Stimulated activated CD4-positive, alpha-beta T cell treated with anti-CD3 and anti-CD28 coated beads, TNF-alpha, amount 100 ng/mL, for 24 hours (primary cell): ENCODE results near the gene BLOC1S4.
"Not testable (repeated sequence)": the region's sequence is repeated elsewhere in the genome, so short reads cannot be mapped to it uniquely, and the experiment has no call there.

Experiments used
- DNase-seq, 3 experiments: peaks; one replicate each; pipeline ENCODE4 v3.0.0-alpha.2; 2020; ENCODE audit warnings: low read depth in 3 of 3

Gene BLOC1S4, protein sequence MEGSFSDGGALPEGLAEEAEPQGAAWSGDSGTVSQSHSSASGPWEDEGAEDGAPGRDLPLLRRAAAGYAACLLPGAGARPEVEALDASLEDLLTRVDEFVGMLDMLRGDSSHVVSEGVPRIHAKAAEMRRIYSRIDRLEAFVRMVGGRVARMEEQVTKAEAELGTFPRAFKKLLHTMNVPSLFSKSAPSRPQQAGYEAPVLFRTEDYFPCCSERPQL

GRCh38 chr4:6716018-6716911 is at the start of gene BLOC1S4:
Gene BLOC1S4 (plus strand): TSS chr4:6716174. CDS start chr4:6716210, 36 bp downstream.
- DNase-seq, result peak; percentile 76 to 83 (median 77)

DNA sequence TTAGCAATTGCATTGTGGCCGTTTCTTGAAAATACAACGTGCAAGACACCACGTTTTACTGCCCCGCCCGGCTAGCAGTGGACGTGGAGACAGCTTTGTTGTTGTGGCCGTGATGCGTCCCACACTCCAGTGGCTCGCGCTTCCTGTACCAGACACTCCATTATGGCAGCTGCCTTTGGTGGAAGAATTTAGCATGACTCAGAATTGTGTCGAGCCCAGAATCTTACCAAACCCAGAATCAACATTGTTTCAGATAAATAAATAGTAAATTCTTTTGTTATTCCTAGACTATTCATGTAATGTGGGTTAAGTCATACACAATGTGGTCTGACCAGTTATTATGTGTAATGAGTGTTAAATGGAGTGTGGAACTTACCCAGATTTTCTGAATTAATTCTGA is 47.6 kb upstream of the BLOC1S4 start:
- no peak for DNase-seq

GRCh38 chr4:6671648-6672047 is 44.3 kb upstream of the BLOC1S4 start:
- no peak for DNase-seq

DNA sequence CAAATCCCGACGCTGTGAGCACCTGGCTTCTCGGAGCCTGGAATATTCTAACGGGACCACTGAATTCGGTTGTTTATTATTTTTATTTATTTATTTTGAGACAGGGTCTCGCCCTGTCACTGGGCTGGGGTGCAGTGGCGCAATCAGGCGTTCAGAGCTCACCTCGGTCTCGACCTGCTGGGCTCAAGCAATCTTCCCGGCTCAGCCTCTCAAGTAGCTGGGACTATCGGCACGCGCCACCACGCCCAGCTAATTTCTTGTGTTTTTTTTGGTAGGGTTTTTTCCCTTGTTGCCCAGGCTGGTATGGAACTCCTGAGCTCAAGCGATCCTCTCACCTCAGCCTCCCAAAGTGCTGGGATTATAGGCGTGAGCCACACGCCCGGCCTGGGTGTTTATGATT is 43.8 kb upstream of the BLOC1S4 start:
- no peak for DNase-seq

- not testable (repeated sequence) for DNase-seq
Observed at GRCh38 chr4:6672541-6673190, 43.3 kb upstream of the BLOC1S4 start.

- DNase-seq, result peak in 2 of 3 experiments; percentile 19 to 58
Observed at GRCh38 chr4:6673191-6673659, 42.7 kb upstream of the BLOC1S4 start.

DNA sequence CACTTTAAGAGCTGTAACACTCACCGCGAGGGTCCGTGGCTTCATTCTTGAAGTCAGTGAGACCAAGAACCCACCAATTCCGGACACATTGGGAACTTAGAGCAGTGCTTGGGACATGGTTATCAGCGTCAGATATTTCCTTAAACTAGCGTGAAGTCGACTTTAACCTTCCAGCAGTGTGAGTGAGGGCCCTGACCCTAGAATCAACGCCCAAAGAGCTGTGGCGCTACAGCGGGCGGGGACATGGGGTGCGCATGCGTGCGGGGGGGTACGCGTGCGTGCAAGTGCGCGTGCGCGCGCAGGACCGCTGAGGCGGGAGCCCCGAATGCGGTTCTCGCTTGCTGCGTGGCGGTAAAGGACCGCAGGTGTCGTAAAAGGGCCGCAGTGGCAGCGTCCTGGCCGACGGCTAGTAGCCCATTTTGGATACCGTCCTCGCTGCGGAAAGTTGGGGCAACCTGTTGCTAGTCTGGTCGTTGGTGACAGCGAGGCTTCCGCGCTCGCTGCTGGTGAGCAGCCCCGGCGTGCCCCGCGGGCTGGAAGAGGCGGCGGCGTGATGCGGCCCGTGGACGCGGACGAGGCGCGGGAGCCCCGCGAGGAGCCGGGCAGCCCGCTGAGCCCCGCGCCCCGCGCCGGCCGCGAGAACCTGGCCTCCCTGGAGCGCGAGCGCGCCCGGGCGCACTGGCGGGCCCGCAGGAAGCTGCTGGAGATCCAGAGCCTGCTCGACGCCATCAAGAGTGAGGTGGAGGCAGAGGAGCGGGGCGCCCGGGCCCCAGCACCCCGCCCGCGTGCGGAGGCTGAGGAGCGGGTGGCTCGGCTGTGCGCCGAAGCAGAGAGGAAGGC is 42.1 kb upstream of the BLOC1S4 start:
- peak; percentile 89 to 91 (median 89) for DNase-seq

- DNase-seq, result peak in 2 of 3 experiments; percentile 26 to 55
Observed at GRCh38 chr4:6674500-6675149, 41.3 kb upstream of the BLOC1S4 start.

DNA sequence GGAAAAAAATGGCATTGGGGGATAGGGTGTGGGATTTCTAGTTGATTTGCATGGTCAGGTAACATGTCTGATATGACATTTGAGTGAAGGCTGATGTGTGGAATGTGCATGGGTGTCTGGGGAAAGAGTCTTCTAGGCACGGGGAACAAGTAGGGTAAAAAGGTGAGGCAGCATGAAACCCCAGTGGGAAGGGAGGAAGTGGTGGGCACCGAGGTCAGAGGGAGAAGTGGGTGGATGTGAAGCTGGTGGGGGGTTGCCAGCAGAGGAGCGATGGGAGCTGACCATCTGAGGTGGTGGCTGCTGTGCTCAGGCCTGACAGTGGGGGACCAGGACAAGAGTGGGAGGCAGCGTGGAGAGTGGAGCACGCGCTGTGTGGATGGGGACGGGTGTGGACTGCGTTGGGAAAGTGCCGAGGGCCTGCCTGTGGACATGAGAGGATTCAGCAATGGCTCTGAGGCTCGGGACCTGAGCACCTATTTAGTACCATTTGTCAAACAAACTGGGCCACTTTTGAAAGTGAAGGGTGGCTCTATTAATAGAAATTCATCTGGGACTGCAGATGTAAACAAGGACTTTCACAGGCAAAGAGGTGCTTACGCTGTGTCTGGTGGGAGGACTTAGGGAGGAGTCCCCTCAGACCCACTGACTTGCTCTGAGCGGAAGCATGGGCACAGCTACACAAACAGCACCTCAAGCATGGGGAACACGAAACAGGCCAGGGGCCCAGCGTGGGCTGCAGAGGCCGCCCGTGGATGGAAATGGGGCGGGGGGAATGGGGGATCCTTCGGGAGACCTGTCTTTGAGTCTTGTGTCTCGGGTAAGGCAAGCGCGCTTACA is 39.0 kb upstream of the BLOC1S4 start:
- no peak for DNase-seq

GRCh38 chr4:6680372-6681034 is 35.5 kb upstream of the BLOC1S4 start:
- no peak for DNase-seq

DNA sequence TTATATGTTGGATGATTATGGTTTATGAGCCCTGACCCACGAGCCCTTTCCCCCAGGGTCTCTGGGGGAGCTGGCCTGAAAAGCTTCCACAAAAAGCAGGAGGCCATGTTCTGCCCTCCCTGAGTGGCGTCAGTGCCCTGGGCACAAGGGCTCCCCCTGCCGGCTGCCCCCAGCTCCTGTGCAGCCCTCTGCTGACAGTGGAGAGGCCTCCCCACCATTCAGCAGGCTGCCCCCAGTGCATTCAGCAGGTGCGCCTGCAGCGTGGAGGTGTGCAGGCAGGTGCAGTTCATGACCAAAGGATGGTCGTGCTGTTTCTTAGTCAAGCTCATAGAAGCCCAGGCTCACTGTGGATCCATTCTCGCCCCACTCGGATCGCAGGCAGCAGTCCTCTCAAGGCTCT is 34.8 kb upstream of the BLOC1S4 start:
- DNase-seq, result no peak

- no peak for DNase-seq
Observed at GRCh38 chr4:6682862-6683590, 32.9 kb upstream of the BLOC1S4 start.

DNA sequence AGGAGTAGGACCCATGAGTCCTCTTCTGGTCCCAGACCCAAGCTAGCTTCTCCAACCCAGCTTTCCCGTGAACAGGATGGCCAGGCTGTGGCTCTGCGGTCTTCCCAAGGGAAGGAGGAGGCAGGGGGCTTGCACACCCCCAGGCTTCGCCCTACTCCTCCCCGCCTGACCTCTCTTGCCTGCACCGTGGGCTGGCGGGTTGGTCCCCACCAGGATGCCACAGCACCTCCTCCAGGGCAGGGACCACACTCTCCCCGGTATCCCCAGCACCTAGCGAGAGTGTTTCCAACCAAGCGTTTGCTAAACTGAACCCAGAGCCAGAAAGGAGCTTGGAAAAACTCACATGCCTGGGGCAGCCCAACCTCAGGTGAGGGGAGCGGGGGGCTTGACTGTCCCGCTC is 31.3 kb upstream of the BLOC1S4 start:
- no peak for DNase-seq

GRCh38 chr4:6686104-6686787 is 29.7 kb upstream of the BLOC1S4 start:
- no peak for DNase-seq

- DNase-seq, result no peak
Observed at GRCh38 chr4:6687947-6688878, 27.8 kb upstream of the BLOC1S4 start.

GRCh38 chr4:6688879-6689505 is 27.0 kb upstream of the BLOC1S4 start:
- DNase-seq, result peak in 2 of 3 experiments; percentile 66 to 77
